Measurements from ENCODE around the gene PPM1H. TPM values are rescaled to one million over a fixed set of nuclear protein-coding genes. Genes with fewer than 3 reads are reported as not detected.

PPM1H gene
- total RNA-seq, 3 donors from 2014 or later: 4.9 to 6.1 (median 5.8) TPM

- no peak for TF ChIP-seq CTCF (IDR thresholded peaks at IDR 0.05)
- H3K4me1 ChIP-seq (ENCODE audit: low read depth): no peaks in the 10 kb centered on the region
- H3K36me3 ChIP-seq (ENCODE audit: low read depth): no peaks in the 10 kb centered on the region
- H3K9me3 ChIP-seq: no peaks in the 10 kb centered on the region
- DNase-seq (no peak), ATAC-seq (no peak)
- H3K4me3 ChIP-seq: no peak overlapping the region
- intact Hi-C loops (cut with DNase I, micrococcal nuclease): no loop called here
These were observed 28.6 kb upstream of the PPM1H start for GRCh38 chr12:62963486-62964041.

GRCh38 chr12:62960324-62960723 lies 25.4 kb upstream of the PPM1H start:
- Histone ChIP-seq H3K36me3 (ENCODE audit: low read depth) (no peaks in the 10 kb centered on the region), H3K4me1 (ENCODE audit: low read depth) (no peaks in the 10 kb centered on the region), H3K4me3 (no peak overlapping the region), H3K9me3 (no peaks in the 10 kb centered on the region)
- no peak for TF ChIP-seq CTCF (IDR thresholded peaks at IDR 0.05)
- intact Hi-C loops (cut with DNase I, micrococcal nuclease): no loop called here
- DNase-seq (no peak), ATAC-seq (no peak)

- no peaks in the 10 kb centered on the region for H3K9me3 ChIP-seq
- no peak for ATAC-seq
- no peaks in the 10 kb centered on the region for H3K4me1 ChIP-seq (ENCODE audit: low read depth)
These were observed 24.8 kb upstream of the PPM1H start for GRCh38 chr12:62959745-62960144.

GRCh38 chr12:62957233-62957953 lies 22.4 kb upstream of the PPM1H start:
- no peak overlapping the region for H3K4me3 ChIP-seq
- intact Hi-C loops (cut with DNase I, micrococcal nuclease): no loop called here
- H3K9me3 ChIP-seq: no peaks in the 10 kb centered on the region
- no peaks in the 10 kb centered on the region for H3K36me3 ChIP-seq (ENCODE audit: low read depth)
- no peak for ATAC-seq
- DNase-seq: no peak
- H3K4me1 ChIP-seq (ENCODE audit: low read depth): no peaks in the 10 kb centered on the region
- no peak for TF ChIP-seq CTCF (IDR thresholded peaks at IDR 0.05)

More at GRCh38 chr12:62959745-62960144, 24.8 kb upstream of the PPM1H start:
- H3K4me3 ChIP-seq: no peak overlapping the region
- H3K36me3 ChIP-seq (ENCODE audit: low read depth): no peaks in the 10 kb centered on the region
- DNase-seq: no peak
- TF ChIP-seq CTCF (IDR thresholded peaks at IDR 0.05): no peak
- intact Hi-C loops (cut with DNase I, micrococcal nuclease): no loop called here

GRCh38 chr12:62955678-62956077 lies 20.7 kb upstream of the PPM1H start:
- no peaks in the 10 kb centered on the region for H3K9me3 ChIP-seq
- H3K4me3 ChIP-seq: no peak overlapping the region
- TF ChIP-seq CTCF (IDR thresholded peaks at IDR 0.05): no peak
- H3K4me1 ChIP-seq (ENCODE audit: low read depth): no peaks in the 10 kb centered on the region
- intact Hi-C loops (cut with DNase I, micrococcal nuclease): no loop called here
- no peak for ATAC-seq
- no peak for DNase-seq
- no peaks in the 10 kb centered on the region for H3K36me3 ChIP-seq (ENCODE audit: low read depth)
